AG04449 (cell line): ENCODE data around the gene RNF215.

ENCODE experiments used
- CTCF ChIA-PET: fragments of 350-600 bp; formaldehyde crosslinking; extraction: SDS; loops from one replicate; lab custom pipeline; 2021; ENCODE audit warnings: antibody characterized with exemption; lab: Yijun Ruan, JAX
- POLR2A ChIA-PET: fragments of 400-600, 350-600 bp; formaldehyde crosslinking; extraction: SDS; loops from one replicate; lab custom pipeline; 2020; ENCODE audit warnings: antibody characterized with exemption, inconsistent platforms; lab: Yijun Ruan, JAX
- DNase-seq: peaks from one replicate; pipeline ENCODE4 v3.0.0-alpha.2; 2010; ENCODE audit warnings: low read depth, low spot score
- H3K4me3 ChIP-seq: 2 replicates; pipeline ENCODE4 v1.5.1; 2011; ENCODE audit warnings: low read depth, mild to moderate bottlenecking, control low read depth, low read length
- TF ChIP-seq, protein P1 (sequence below): IDR thresholded peaks from one replicate; pipeline ENCODE4 v1.5.1; 2011; ENCODE audit warnings: mild to moderate bottlenecking, moderate library complexity, low read length, control low read depth, inconsistent platforms; ENCODE audit not compliant: insufficient read depth; ENCODE audit errors: missing control alignments

RNF215 gene

DNA sequence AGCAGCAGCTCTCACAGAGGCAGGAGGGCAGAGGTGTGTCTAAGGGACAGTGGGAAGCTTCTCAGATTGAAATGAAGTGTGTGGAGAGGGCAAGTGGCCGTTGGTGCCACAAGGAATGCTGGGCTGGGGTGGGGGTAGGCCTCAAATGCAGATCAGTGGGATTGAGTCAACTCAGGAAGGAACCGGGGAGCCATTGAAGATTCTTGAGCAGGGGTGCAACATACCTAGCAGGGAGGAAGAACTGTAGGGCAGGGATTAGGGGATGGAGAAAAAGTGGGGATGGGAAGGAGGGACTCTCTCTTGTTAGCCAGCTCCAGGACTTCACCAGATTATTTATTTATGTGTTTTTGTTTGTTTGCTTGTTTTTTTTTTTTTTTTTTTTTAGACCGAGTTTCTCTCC, 6.7 kb upstream of the RNF215 start:
- CTCF ChIA-PET: interaction anchor here (0.7 to 17.2 kb wide), 7 partner anchors 23 to 361 kb away, joined by 3 to 235 read pairs (median 3); partner anchors contain the start of gene CASTOR1
- DNase-seq: no peak
- TF ChIP-seq, protein P1, sequence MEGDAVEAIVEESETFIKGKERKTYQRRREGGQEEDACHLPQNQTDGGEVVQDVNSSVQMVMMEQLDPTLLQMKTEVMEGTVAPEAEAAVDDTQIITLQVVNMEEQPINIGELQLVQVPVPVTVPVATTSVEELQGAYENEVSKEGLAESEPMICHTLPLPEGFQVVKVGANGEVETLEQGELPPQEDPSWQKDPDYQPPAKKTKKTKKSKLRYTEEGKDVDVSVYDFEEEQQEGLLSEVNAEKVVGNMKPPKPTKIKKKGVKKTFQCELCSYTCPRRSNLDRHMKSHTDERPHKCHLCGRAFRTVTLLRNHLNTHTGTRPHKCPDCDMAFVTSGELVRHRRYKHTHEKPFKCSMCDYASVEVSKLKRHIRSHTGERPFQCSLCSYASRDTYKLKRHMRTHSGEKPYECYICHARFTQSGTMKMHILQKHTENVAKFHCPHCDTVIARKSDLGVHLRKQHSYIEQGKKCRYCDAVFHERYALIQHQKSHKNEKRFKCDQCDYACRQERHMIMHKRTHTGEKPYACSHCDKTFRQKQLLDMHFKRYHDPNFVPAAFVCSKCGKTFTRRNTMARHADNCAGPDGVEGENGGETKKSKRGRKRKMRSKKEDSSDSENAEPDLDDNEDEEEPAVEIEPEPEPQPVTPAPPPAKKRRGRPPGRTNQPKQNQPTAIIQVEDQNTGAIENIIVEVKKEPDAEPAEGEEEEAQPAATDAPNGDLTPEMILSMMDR: no peak
- no peak overlapping the region for H3K4me3 ChIP-seq
- POLR2A ChIA-PET: no interaction called here

DNA sequence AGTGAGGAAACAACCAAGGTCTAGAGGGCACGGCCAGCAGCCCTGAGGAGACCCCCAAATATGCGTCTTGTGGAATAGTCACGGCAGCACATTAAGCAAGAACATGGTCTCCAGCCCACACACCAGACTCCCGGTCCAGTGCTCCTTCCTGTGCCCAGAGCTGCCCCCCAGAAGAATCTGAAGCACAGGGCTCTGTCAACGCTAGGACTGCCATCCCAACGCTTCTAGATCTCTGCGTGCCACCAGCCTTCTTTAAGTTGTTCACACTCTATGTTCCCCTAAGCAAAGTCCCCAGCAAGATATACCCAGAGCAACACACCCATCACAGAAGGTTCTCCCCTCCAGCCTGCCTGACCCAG, 6.1 kb upstream of the RNF215 start:
- POLR2A ChIA-PET: no interaction called here
- TF ChIP-seq, protein P1: no peak
- no peak for DNase-seq
- H3K4me3 ChIP-seq: no peak overlapping the region
- CTCF ChIA-PET: interaction anchor here (0.7 to 17.2 kb wide), 7 partner anchors 22 to 362 kb away, joined by 3 to 235 read pairs (median 3); partner anchors contain the start of gene CASTOR1

DNA sequence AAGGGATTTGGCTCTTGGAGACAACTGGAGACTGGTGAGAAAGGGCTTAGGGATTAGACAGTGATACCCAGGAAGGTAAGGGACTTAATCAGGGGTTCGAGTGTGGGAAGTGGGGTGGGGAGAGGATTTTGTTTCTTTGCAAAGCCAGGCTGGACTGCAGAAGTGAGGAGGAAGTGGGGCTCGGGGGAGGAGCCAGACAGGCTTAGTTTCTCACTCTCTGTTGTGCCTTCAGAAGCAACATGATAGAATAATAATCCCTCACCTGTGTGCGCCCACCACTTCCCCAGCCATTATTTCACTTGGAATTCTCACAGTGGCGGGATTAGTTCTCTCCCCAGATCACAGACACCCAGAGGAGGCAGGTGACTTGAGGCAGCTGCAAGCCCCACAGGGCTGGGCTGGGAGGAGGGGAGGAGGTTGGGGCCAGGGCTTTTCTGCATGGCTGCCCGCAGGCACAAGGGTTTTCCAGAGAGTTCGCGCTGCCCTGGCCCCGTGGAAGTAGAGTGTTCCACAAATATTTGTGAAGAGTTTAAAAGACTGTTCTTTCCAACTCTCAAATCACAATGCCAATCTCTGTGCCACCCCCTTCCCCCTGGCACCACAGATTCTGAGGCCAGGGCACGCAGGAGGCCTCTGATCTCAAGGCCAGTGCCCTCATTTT, 5.6 kb upstream of the RNF215 start:
- TF ChIP-seq, protein P1: no peak
- DNase-seq: no peak
- ChIA-PET POLR2A (no interaction called here), CTCF (interaction anchor here (1.0 to 17.2 kb wide), 8 partner anchors 12 to 362 kb away, joined by 3 to 235 read pairs (median 40); partner anchors contain the start of genes CASTOR1 and MTFP1)
- H3K4me3 ChIP-seq: no peak overlapping the region

DNA sequence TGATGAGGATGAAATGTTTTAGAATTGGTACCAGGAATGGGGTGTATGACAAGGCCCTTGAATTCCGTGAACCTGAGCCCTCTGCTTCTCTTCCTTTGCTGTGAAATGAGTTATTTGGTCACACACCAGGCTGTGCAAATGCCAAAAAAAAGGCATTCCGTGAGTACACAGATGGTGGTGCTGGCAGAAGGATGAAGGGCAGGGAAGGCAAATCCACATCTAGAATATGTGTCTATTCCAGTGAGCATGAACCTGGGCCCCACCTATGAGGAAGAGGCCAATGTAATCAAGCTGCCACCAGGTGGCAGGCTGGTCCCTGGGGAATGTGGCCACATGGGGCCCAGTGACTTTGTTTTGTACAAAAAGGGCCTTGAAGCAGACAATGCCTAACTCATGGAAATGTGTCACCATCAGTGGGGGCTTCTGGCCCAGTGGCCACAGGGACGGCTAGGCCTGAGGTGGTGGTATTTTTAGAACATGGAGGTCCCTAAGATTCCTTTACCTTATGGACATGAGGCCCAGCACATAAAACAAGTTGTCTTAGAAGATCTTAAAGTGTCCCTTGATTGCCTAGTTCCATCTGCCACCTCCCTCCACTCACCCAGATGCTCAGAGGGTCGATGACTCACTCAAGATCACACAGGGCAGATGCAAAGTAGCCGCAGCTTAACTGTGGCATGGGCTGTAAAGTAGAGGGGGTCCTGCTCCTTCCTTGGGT, 3.9 kb upstream of the RNF215 start:
- TF ChIP-seq, protein P1: peak; percentile 70
- POLR2A ChIA-PET: interaction anchor here (0.9 to 1.1 kb wide), 2 partner anchors 33 to 34 kb away, joined by 3 to 4 read pairs; no protein-coding TSS in a partner anchor
- CTCF ChIA-PET: interaction anchor here (0.6 to 17.2 kb wide), 21 partner anchors 8 to 367 kb away, joined by 3 to 235 read pairs (median 9); partner anchors contain the start of genes CASTOR1, CCDC157, MTFP1 and SF3A1
- no peak for DNase-seq
- no peak overlapping the region for H3K4me3 ChIP-seq

DNA sequence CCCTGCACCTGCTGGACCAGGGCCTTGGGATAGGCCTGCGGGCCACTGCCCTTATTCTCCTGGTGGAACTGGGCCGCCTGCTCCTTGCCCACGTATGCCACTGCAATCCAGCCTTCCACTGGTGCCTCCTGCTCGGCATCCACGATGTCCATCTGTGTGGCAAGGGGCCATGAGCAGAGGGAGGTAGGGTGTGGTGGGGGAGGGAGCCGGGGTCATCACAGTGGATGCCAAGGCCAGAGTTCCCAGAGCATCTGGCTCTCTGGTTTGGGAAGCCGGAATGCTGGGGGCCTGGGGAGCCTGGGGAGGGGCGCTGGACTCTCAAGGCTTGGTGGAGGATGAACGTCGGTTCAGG, 627 bp downstream of the RNF215 start:
- CTCF ChIA-PET: interaction anchor here (0.9 to 17.2 kb wide), 16 partner anchors 9 to 278 kb away, joined by 3 to 235 read pairs (median 11); partner anchors contain the start of genes CASTOR1 and MTFP1
- POLR2A ChIA-PET: no interaction called here
- TF ChIP-seq, protein P1: no peak
- DNase-seq: no peak
- peak overlapping the region; percentile 73 for H3K4me3 ChIP-seq

DNA sequence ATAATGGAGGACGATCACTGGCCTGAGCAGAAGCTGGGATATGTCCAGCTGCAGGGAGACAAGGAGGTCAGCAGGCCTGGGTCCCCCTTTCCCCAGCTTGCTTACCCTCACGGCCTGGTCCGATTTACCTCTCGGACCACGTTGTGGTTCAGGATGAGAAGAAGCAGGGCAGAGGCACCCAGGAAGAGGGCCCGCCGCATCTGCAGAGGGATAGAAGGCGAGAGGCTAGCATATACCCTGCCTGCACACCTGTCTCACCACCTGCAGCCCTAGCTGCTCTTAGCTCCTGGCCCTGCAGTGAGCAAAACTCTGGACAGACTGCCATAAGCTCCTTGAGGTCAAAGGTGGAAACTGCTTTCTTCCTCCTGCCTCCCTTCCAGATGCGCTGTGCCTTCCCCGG, 1.3 kb downstream of the RNF215 start:
- TF ChIP-seq, protein P1: no peak
- peak overlapping the region; percentile 73; the same call in 1 of the 2 replicates for H3K4me3 ChIP-seq
- DNase-seq: no peak
- CTCF ChIA-PET: interaction anchor here (0.6 to 17.2 kb wide), 10 partner anchors 10 to 277 kb away, joined by 3 to 235 read pairs (median 17); partner anchors contain the start of genes CASTOR1 and MTFP1
- POLR2A ChIA-PET: interaction anchor here (0.8 kb wide), 1 partner anchor 84 kb away, joined by 3 read pairs; no protein-coding TSS in a partner anchor
